HEK293T (cell line): ENCODE measurements around the gene PNRC1.

Experiments used
- ARNT ChIP-seq: fragments of 450-650 bp; IDR thresholded peaks from 2 replicates; pipeline ENCODE4 v1.6.1; 2017; ENCODE audit warnings: mild to moderate bottlenecking
- ELF4 ChIP-seq: fragments of 450-650 bp; IDR thresholded peaks from 2 replicates; pipeline ENCODE4 v1.6.1; 2017; ENCODE audit warnings: antibody characterized with exemption
- FOXA1 ChIP-seq: fragments of 450-650 bp; IDR thresholded peaks from 2 replicates; pipeline ENCODE4 v1.6.1; 2016; ENCODE audit warnings: mild to moderate bottlenecking
- FOXK2 ChIP-seq: fragments of 450-650 bp; IDR thresholded peaks from 2 replicates; pipeline ENCODE4 v1.6.1; 2016; ENCODE audit warnings: mild to moderate bottlenecking
- FOXM1 ChIP-seq: fragments of 450-650 bp; IDR thresholded peaks from 2 replicates; pipeline ENCODE4 v1.6.1; 2017; ENCODE audit warnings: mild to moderate bottlenecking, borderline replicate concordance
- SP1 ChIP-seq: fragments of 450-650 bp; IDR thresholded peaks from 2 replicates; pipeline ENCODE4 v1.6.1; 2017
- TF ChIP-seq, protein P1 (sequence below): fragments of 450-650 bp; IDR thresholded peaks from 2 replicates; pipeline ENCODE4 v1.6.1; 2016

DNA sequence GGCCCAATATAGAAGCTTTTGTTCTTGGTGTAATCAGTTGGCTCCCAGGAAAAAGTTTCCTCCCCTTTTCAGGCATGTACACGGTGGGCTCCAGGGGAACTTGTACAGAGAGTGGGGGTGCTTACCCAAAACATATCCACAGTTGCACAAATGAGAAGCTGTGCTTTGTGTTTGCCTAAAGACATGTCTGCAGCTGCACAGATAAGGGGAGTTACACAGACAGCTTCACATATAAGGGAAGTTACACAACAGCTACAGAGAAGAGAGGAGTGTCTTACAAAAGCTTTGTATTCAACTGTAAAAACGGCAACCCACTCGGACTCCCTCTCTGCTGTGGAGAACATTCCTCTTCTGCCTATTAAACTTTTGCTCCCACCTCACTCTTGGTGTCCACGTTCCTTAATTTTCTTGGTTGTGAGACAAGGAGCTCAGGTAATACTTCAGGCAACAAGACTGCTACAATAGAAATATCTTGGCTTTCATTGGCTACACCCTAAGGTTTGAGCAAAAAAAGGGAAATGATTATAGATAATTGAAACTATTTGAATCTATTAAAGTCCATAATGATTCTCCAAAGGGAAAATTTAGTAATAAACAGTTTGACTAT, 7.4 kb upstream of the PNRC1 start:
- TF ChIP-seq FOXM1 (no peak), ELF4 (no peak), FOXK2 (no peak), FOXA1 (no peak), SP1 (no peak), ARNT (no peak)
- TF ChIP-seq, protein P1, sequence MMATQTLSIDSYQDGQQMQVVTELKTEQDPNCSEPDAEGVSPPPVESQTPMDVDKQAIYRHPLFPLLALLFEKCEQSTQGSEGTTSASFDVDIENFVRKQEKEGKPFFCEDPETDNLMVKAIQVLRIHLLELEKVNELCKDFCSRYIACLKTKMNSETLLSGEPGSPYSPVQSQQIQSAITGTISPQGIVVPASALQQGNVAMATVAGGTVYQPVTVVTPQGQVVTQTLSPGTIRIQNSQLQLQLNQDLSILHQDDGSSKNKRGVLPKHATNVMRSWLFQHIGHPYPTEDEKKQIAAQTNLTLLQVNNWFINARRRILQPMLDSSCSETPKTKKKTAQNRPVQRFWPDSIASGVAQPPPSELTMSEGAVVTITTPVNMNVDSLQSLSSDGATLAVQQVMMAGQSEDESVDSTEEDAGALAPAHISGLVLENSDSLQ, result no peak
